Midbrain (tissue), 1 donor: ENCODE data around the gene ODF2.
"Not testable (repeated sequence)": the region's sequence is repeated elsewhere in the genome, so short reads cannot be mapped to it uniquely, and the experiment has no call there.

Experiments used
- DNase-seq: peaks from one replicate; lab custom pipeline; 2025; lab: John Stamatoyannopoulos, UW

The ODF2 gene

DNA sequence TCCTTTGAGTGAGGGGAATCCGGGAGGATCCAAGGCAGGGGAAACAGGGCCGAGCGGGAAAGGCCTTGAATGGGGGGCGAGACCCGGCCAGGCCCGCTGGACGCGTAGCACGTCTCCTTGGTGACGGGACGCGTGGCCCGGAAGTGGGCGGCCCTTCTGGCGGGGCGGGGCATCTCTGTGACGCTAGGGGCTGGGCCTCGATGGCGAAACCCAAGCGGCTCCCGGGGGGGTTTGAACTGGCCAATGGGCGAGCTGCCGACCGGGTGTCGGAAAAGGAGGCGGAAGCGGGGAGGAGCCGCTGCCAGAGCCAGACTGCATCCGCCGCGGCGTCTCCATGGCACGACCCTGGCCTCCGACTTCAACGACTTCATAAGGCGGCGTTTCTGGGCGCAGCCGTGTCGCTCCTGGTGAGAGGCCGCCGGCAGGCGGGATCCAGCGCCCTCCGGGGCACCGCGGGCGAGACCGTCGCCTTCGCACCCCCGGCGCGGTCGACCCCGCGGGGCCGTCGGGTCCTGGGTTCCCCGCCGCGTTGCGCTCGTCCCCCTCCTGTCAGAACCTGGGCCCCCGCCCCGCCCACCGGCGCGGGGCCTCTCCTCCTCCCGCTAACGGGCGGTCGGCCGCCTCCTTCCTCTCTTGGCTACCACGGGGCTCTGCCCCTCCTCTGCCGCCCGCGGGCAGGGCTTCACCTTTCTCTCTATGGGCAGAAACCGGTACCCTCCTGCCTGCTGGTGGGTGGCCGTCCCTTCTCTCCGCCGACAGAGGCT lies at the start of gene ODF2:
Gene ODF2, plus strand, starts transcription at position 158 of the 764 bp plus-strand sequence. Its CDS starts 86 bp downstream, at position 244.
- peak; percentile 98 for DNase-seq

DNA sequence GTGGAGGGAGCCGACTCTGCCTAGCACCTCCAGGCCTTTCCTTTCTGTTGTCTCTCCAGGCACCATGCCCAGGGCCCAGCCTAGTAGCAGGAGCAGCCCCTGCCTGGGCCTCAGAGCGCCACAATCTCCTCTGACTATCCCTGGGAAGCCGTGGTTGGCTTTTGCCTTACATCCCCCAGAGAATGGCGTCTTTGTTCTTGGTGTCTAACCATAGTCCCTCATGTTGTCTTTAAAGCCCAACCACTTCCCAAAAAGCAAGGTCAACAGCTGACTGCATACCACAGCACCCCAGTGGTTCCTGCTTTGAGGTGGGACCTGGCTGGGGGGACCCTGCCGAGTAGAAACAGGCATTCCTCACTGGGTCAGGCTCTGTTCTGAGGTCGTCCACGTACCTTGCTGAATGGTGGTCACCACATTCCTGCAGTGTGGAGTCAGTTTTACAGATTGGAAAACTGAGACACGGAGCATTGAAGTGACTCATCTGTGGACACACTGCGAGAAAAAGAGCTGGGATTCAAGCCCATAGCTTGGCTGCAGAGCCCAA lies 48.9 kb upstream of the ODF2 start:
- DNase-seq: no peak

DNA sequence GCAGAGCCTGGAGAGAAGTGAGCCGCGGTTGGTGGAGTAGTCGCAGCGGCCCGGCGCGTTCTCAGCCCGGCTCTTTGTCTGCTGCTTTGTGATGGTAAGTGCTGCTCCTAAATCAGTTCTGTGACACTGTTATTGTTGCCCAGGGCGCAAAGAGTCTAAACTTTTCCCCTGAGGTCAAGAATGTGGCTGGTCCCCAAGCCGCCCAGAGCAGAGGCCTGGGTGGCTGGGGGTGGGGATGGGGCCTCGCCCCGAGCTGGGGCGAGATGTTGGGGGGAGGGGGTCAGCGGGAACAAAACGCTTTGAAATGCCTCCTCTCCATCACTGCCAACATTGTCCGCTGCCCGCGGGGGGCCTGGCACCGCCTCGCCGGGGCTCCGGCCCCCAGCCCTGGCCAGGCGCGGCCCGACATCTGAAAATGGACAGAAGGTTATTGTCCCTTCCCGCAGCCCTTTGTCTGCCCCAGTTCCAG lies 46.8 kb upstream of the ODF2 start:
- peak; percentile 85 for DNase-seq

DNA sequence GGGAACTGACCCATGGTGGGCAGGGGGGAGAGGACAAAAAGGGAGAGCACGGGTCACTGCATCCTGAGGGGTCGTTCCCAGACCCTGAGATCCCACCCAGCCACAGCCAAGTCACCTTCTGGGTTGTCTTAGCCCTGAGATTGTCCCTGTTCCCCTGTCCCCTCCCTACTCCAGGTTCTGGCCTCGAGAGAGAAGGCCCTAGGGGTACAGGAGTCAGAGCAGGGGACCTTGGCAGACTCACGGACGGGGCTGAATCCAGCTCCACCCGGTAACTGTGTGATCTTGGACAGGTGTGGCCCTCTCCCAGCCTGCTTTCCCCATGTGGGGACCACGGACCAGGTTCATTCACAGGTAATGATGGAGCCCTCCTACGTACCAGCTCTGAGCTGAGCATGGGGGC lies 46.4 kb upstream of the ODF2 start:
- no peak for DNase-seq

DNA sequence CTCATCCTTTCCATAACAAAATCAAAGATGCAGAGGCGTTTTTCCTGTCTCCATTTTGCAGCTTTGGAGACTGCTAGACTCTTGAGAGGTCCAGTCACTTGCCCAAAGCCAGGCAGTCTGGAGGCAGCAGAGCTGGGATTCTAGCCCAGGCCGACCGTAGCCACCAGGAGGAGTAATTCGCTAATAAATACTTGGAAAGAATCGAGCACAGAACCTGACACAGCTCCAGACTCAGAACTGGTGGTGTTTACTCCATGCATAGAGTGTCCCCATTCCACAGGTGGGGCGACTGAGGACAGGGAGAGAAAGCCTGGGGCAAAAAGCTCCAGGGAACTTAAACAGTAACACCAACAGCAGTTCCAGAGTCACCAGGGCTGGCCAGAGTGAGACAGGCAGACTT lies 45.8 kb upstream of the ODF2 start:
- DNase-seq: peak; percentile 54

DNA sequence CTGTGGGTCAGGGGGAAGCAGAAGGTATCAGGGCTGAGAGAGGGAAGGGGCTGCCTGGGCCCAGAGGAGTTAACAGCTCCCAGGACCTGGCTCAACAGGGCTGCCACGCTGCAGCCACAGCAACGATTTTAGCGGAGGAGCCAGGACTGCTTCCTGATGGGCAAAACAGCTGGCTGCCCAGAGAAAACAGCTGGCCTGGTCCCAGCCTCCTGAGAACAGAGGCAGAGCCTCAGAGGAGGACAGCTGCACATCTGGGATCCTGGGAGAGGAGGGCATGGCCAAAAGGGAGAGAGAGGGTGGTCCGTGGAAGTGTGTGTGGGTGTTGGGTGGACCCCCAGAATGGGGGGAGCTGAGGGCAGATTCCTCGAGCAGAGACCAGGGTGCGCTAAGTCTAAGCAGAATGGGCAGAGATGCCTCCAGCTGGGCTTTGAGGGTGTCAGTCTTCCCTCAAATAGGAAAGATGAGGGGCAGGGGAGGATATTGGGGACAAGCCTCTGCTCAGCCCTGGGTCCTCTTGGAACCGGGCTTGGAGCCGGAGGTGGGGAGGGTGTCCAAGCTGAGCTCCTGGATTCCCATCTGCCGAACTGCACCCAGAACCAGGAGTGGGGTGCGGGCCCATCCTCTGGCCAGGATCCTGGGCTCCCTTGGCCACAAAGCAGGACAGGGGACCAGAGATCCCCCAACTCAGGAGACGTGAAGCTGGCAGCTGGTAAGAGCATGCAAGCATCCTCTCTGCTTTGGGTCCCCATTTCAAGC lies 44.3 kb upstream of the ODF2 start:
- DNase-seq: no peak

DNA sequence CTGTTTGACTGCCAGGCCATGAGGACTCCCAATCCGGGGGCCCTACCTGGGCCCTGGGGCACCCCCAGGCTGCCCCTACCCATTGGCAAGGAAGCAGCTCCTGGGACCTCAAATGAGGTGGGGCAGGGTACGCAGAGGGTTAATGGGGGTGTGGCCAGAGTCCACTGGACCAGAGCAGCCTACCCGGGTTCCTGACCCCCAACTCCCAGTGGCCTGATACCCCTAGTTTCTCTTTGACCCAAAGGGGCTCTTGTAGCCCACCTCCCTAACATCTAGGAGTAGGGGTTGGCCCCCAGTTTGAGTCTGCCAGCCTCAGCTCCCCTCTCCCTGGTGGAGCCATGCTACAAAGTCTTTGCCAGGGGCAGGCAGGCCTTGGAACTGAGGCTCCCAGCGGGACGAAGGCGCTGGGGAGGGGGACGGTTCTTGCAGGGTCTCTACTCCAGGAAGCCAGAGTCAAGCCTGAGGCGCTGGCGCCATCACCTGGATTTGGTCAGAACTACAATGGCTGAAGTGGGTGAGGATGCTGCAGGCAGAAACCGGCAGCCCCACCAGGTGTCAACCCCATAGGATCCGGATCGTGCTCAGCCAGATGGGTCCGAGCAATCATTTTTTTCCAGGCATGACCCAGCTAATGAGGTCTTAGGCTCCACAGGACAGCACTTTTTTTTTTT lies 43.6 kb upstream of the ODF2 start:
- peak; percentile 90 for DNase-seq

DNA sequence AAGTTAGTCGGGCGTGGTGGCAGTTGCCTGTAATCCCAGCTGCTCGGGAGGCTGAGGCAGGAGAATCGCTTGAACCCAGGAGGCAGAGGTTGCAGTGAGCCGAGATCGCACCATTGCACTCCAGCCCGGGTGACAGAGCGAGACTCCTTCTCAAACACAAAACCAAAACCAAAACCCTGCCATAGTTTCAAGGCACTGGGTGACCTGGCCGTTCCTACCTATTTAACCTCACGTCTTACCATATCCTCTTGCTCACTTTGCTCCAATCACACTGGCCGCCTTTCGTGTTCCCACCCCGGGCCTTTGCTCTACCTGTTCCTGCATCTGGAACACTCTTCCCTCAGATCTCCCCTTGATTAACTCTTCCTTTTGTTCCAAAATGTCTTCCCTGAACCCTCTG lies 42.1 kb upstream of the ODF2 start:
- DNase-seq: not testable (repeated sequence)

DNA sequence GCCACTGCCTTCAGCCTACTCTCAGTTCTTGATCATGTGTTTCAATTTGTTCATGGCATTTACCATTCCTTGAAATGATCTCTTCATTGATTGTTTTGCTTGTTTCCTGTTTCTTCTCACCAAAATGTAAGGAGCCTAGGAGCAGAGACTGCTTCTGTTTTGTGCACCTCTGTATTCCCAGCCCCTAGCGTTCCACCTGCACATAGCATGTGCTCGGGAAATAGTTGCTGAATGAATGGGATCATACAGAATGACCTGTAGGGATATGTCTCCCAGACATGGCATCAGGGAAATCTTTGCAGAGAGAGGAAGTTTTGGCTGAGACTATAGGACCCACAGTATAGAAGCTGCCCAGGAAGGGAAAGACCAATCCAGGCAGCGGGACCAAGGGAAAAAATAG lies 41.3 kb upstream of the ODF2 start:
- DNase-seq: no peak

DNA sequence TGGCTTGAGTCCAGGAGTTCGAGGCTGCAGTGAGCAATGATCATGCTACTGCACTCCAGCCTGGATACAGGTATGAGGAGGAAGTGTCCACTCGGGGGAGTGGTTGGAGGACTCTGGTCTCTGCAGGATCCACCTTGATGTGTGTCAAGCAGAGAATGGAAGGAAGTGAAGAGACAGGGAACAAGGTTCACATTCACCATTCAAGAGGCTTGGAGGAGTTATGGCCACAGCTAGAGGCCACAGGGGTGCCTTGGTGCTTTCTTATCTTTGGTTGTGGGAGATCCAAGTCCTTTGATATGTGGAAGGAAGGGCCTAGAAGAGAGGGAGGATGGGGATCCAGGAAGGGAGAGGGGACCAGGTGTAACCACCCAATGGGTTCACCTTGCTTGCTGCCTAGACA lies 40.5 kb upstream of the ODF2 start:
- DNase-seq: no peak

DNA sequence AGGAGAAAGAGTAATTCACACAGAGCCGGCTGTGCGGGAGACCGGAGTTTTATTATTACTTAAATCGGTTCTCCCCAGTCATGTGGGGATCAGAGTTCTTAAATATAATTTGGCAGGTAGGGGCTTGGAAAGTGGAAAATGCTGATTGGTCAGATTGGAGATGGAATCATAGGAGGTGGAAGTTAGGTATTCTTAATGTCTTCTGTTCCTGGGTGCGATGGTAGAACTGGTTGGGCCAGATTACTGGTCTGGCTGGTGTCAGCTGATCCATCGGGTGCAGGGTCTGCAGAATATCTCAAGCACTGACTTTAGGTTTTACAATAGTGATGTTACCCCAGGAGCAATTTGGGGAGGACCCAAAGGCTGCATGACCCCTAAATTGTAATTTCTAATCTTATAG lies 39.8 kb upstream of the ODF2 start:
- no peak for DNase-seq

DNA sequence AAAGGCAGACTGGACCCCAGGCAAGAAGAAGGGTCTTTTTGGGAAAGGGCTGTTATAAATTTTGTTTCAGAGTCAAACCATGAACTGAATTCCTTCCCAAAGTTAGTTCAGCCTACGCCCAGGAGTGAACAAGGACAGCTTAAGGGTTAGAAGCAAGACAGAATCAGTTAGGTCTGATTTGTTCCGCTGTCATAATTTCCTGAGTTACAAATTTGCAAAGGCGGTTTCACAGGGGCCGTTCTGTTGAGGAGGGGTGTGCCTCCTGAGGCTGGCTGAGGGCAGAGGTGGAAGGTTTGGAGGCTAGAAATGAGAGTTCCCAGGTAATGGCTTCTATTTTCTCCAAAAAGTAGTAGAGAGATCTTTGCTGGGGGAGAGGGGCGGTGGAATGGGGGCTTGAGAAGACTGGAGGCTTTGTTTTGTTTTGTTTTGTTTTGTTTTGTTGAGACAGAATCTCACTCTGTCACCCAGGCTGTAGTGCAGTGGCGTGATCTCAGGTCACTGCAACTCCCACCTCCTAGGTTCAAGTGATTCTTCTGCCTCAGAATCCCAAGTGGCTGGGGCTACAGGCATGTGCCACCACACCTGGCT lies 39.3 kb upstream of the ODF2 start:
- DNase-seq: no peak

DNA sequence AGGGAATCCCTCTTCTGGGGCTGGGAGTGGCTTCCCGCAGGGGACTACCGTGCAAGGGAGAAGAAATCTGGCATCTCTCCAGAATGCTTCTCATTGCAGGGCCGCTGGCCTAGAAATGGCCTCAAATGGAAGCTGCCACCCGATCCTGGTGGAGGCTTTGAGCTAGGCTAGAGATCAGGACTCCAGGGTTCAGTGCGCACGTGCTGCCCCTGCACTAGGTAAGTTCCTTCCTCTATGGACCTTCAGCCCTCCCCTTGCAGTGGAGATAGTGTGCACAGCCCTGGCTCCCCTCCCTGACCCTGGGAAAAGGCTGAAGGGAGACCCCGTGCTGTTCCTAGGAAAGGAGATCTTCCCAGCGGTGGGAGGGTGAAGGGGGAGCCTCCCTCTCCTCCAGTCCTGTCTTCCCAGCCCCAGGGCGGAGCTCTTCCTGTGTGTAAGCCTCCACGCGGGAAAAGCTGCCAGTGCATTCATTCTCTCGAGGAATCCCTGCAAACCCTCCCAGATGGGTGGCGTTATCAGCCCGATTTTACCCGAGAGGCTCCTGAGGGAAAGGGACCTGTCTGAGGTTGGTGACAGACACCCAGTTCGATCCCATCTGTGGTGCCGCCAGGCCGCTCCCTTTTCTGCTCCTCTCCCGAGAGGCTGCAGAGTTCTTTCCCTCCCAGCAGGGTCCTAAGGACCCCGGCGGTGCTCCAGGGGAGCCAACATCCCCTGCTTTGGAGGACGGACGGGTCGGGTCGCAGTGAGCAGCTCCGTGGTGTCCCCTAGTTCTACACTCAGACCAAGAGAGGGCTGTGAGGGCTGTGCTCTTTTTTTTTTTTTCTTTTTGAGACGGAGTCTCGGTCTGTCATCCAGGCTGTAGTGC lies 36.5 kb upstream of the ODF2 start:
- no peak for DNase-seq

DNA sequence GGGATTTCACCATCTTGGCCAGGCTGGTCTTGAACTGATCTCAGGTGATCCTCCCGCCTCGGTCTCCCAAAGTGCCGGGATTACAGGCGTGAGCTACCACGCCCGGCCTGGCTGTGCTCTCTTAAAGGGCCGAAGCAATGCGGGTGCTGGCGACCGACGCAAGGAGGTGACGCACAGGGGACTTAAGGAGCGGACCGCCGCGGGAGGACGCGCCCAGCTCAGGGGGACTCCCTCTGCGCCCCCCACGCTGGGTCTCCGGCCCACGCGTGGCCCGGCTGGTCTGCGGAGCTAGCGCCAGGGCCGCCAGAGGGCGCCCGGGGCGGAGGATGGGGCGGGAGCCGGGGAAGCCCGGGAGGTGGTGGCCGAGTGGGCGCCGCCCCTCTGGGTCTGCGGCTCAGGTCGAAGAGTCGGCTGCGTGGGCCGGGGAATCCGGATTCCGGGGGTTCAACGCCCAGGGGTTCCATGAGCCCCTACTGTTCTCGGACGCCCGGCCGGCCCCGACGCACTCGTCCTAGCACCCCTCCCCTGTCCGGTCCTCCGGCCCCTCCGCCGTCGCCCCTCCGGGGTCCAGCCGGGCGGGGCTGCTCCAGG lies 35.7 kb upstream of the ODF2 start:
- DNase-seq: peak; percentile 60

DNA sequence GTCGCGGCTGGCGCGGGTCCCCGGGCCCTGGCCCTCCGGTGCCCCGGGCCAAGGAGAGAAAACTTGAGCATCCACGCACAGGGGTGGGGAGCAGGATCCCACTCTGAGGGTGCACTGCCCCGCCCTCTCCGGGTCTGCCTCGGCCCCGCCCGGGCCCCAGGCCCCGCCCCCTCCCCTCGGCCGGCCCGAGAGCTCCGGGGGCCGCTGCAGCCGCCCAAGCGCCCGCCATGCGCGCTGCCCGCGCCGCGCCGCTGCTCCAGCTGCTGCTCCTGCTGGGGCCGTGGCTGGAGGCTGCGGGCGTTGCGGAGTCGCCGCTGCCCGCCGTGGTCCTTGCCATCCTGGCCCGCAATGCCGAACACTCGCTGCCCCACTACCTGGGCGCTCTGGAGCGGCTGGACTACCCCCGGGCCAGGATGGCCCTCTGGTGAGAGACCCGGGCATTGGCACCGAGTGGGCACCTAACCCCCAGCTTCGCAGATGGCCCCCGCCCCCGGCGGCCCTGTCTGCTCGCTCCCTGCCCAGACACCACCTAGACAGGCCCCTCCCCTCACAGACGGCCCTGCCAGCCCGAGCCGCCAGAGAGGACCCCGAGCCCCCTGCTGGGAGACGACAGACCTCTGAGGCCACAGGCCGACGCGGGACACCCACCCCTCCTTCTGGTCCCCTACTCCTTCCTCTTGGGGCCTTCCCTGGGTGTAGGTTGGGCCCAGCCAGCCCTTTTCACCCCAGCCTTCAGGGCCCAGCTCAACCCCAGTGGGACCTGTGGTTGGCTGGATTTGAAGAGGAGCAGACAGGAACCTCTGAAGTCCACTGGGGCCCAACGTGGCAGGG lies 34.9 kb upstream of the ODF2 start, which contains the start of gene CERCAM:
Gene CERCAM, plus strand, starts transcription at position 207 of the 831 bp plus-strand sequence. Its CDS starts 21 bp downstream, at position 228.
- peak; percentile 33 for DNase-seq

DNA sequence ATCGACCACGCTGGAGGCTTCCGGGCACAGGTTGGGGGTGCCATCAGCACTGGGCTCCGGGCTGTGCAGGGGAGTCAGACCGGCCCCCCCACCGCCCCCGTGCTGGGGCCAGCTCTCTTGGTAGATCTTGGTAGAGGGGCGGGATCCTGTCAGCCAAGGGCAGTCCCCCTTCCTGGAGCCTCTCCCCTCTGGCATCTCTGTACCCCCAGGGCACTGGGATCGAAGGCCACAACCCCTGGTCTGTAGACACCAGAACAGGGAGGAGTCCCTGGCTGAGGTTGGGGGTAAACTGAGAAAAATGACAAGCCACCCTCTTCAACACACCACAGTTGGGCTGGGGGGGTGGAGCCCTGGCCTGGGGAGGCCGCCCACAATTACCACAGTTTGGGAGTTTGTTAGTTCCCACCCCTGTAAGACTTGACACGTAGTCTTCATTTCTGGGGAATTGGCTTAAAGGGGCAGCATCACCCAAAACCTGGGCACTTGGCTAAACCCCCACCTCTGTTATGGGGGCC lies 34.3 kb upstream of the ODF2 start:
- DNase-seq: no peak

DNA sequence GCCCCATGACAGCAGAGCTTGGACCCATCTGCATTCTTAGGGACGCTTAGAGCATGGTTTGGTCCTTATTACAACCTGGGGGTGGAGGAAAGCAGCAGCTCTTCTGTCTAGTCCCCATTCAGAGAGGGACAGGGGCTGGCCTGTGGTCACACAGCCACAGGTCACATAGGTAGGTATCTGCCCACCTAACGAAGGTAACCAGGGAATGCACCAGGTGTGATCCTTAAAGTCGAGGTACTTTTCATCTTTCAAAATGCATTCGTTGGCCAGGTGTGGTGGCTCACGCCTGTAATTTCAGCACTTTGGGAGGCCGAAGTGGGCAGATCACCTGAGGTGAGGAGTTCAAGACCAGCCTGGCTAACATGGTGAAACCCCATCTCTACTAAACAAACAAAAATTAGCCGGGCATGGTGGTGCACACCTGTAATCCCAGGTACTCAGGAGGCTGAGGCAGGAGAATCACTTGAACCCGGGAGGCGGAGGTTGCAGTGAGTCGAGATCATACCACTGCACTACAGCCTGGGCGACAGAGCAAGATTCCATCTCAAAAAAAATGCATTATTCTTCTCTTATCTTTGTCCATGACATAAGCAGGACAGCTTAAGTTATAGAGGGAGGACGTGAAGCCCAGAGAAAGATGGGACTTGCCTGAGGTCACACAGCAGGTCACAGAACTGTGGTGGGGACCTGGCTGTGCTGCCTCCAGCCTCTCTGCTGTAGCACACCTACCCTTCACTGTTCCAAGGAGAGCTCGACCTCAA lies 33.6 kb upstream of the ODF2 start:
- not testable (repeated sequence) for DNase-seq

DNA sequence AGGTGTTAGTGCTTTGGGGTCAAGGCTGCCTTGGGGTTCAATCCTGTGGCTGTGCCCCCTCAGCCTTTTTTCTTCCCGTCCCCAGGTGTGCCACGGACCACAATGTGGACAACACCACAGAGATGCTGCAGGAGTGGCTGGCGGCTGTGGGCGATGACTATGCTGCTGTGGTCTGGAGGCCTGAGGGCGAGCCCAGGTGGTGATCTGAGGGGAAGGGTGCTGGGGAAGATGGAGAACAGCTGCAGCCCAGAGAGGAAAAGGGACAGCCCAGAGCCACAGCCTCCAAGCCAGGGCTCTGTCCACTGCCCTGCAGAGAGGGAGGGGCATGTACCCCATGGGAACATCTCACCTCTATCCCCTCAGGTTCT lies 33.0 kb upstream of the ODF2 start:
- no peak for DNase-seq

DNA sequence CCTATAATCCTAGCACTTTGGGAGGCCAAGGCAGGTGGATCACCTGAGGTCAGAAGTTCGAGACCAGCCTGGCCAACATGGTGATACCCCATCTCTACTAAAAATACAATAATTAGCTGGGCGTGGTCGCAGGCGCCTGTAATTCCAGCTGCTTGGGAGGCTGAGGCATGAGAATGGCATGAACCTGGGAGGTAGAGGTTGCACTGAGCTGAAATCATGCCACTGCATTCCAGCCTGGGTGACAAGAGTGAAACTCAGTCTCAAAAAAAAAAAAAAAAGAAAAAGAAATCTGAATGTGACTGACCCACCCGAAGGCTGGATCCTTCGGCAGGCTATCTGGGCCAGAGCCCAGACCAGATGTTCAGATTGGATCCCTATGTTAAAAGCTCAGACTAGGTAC lies 32.5 kb upstream of the ODF2 start:
- not testable (repeated sequence) for DNase-seq
